HG03378 (cell line): ENCODE data around the gene ZNF784.

ENCODE experiments used
- ATAC-seq: cut with Tn5 transposase; IDR thresholded peaks from one replicate; pipeline ENCODE4 v1.9.1; 2021; ENCODE audit warnings: mild to moderate bottlenecking, moderate library complexity; ENCODE audit not compliant: unreplicated experiment

The ZNF784 gene

GRCh38 chr19:55644191-55644833 lies 19.9 kb upstream of the ZNF784 start:
- ATAC-seq = no peak

DNA sequence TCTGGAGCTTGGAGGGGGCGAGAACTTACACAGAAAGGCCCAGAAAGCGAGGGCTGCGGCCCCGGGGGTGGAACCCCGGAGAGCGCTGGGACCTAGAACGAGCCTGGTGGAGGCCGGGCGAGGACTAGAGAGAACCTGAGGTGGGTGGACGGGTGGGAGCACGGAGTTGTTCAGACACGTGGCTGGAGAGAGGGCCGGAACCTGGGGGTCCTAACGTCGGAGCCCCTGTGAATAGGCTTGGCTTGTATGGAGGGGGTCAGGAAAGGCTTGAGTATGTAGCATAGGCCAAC lies 19.5 kb upstream of the ZNF784 start:
- no peak for ATAC-seq

- ATAC-seq = peak; percentile 39
Measured at GRCh38 chr19:55643003-55643886, 18.9 kb upstream of the ZNF784 start, which contains the start of gene ZNF581. Gene ZNF581 (plus strand): TSS chr19:55643649. CDS start chr19:55644572, 923 bp downstream.

GRCh38 chr19:55642153-55643002 lies 18.0 kb upstream of the ZNF784 start:
- ATAC-seq = peak; percentile 2

- no peak for ATAC-seq
Measured at GRCh38 chr19:55641426-55642152, 17.2 kb upstream of the ZNF784 start.

- no peak for ATAC-seq
Measured at GRCh38 chr19:55640577-55641425, 16.4 kb upstream of the ZNF784 start, which contains the start of gene ZNF580. Gene ZNF580 (plus strand): TSS chr19:55641002. CDS start chr19:55642509, 1,507 bp downstream.

- no peak for ATAC-seq
Measured at GRCh38 chr19:55640043-55640576, 15.7 kb upstream of the ZNF784 start.

- ATAC-seq = no peak
Measured at GRCh38 chr19:55638864-55639359, 14.5 kb upstream of the ZNF784 start.

- no peak for ATAC-seq
Measured at GRCh38 chr19:55637534-55637933, 13.2 kb upstream of the ZNF784 start.

GRCh38 chr19:55636723-55637122 lies 12.4 kb upstream of the ZNF784 start:
- ATAC-seq = no peak

GRCh38 chr19:55635856-55636440 lies 11.6 kb upstream of the ZNF784 start:
- no peak for ATAC-seq

- no peak for ATAC-seq
Measured at GRCh38 chr19:55635334-55635717, 11.0 kb upstream of the ZNF784 start.

- ATAC-seq = no peak
Measured at GRCh38 chr19:55633861-55634260, 9.5 kb upstream of the ZNF784 start.

DNA sequence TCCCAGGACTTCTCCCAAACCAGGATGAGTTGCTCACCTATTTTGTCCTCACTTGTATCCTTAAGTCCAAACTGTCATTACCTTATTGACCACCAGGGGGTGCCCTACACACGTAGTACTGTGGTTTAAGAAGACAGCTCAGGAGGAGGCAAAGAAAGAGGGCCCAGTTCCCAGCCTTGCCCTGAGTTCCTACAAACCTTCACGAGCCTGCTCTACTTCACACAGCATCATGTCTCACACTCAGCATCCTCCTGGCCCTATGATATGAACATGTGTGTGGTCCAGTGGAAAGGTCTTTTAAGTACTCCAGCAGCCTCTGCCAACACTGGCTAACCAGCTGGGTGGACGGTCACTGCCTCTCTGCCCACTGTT lies 8.1 kb upstream of the ZNF784 start:
- ATAC-seq = peak; percentile 42

GRCh38 chr19:55626350-55626749 lies 2.0 kb upstream of the ZNF784 start:
- no peak for ATAC-seq

- no peak for ATAC-seq
Measured at GRCh38 chr19:55625004-55625326, 599 bp upstream of the ZNF784 start.

DNA sequence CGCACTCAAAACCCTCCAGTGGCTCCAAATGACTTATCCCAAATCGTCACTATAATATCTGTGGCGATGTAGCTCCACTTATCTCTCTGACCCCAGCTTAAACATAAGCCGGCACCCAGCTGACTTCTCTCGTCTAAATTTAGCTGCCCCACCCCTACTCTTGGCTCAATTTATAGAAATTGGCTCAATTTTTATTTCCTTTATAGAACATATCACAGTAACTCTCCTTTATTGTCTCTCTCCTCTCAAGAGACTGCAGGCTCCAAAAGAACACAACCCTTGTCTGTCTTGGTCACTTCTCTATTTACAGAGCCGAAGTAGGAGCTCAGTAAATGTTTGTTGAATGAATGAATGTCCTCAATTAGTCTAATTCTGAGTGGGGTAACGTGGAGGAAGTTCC lies 805 bp downstream of the ZNF784 start:
- ATAC-seq = no peak

GRCh38 chr19:55623130-55623529 lies 1.2 kb downstream of the ZNF784 start:
- no peak for ATAC-seq
